ENCODE results near the gene ARHGAP42. TPM values are rescaled to one million over a fixed set of nuclear protein-coding genes. Genes with fewer than 3 reads are reported as not detected.

The ARHGAP42 gene
- total RNA-seq, 1 experiment from 2014 or later: 39.1 TPM

GRCh38 chr11:100706179-100706578 lies 19.1 kb downstream of the ARHGAP42 start:
- Mint-ChIP-seq H3K9me3 (no peaks in the 10 kb centered on the region), H3K4me3 (no peak overlapping the region), H3K27me3 (ENCODE audit: low read depth) (no peaks in the 10 kb centered on the region), H3K27ac (peak overlapping the region in 1 of 3 experiments; percentile 36; a peak in 2 of 7 replicates), H3K36me3 (ENCODE audit: insufficient read depth in 1 of 3, low read depth in 3 of 3) (peaks cover 0 to 17% (median 10%) of the 10 kb centered on the region in 3 experiments), H3K4me1 (peaks cover 13 to 23% of the 10 kb centered on the region in 2 experiments)
- TF ChIP-seq CTCF (conservative IDR thresholded peaks at IDR 0.05): no peak
- Histone ChIP-seq H4K20me1 (ENCODE audit: control insufficient read depth, insufficient read depth, insufficient read length) (no peaks in the 10 kb centered on the region), H3K4ac (ENCODE audit: low read depth, low read length) (no peak overlapping the region), H3K4me1 (ENCODE audit: insufficient read depth, low read length) (no peaks in the 10 kb centered on the region; the same call in 1 of the 2 replicates), H3K18ac (ENCODE audit: insufficient read length, low read depth, low read length) (no peak overlapping the region), H2BK15ac (ENCODE audit: low read depth, low read length) (no peak overlapping the region), H3K56ac (ENCODE audit: insufficient read length, low read depth, low read length) (no peak overlapping the region), H3K23me2 (ENCODE audit: insufficient read length, low read depth, low read length, poor library complexity, severe bottlenecking) (no peaks in the 10 kb centered on the region), H2BK5ac (ENCODE audit: insufficient read length, low read length) (no peak overlapping the region), H3K14ac (ENCODE audit: insufficient read depth, low read length) (no peak overlapping the region), H3K27ac (ENCODE audit: insufficient read length, low read depth, low read length) (no peak overlapping the region), H3K79me1 (ENCODE audit: insufficient read depth, low read depth, low read length, poor library complexity, severe bottlenecking) (no peaks in the 10 kb centered on the region), H3K23ac (ENCODE audit: insufficient read length, low read depth, low read length) (no peak overlapping the region), H3K9ac (ENCODE audit: extremely low read depth, insufficient read length, low read length) (no peak overlapping the region), H4K91ac (ENCODE audit: insufficient read length, low read depth, low read length) (no peak overlapping the region), H2BK12ac (ENCODE audit: insufficient read length, low read depth, low read length) (no peak overlapping the region), H3T11ph (ENCODE audit: low read length) (no peak overlapping the region), H2BK20ac (ENCODE audit: low read depth, low read length, poor library complexity, severe bottlenecking) (no peak overlapping the region), H2AK5ac (ENCODE audit: insufficient read length, low read length) (no peak overlapping the region), H4K5ac (ENCODE audit: insufficient read length, low read depth, low read length) (no peak overlapping the region), H3K4me2 (ENCODE audit: insufficient read depth, insufficient read length, low read length) (no peak overlapping the region), H2BK120ac (ENCODE audit: low read depth, low read length, poor library complexity, severe bottlenecking) (no peak overlapping the region), H4K8ac (replicated peaks; ENCODE audit: insufficient read length, low read depth, low read length) (no peak overlapping the region), H2AFZ (ENCODE audit: low read length) (no peak overlapping the region), H3K27me3 (ENCODE audit: insufficient read depth, low read length) (no peaks in the 10 kb centered on the region), H3K79me2 (ENCODE audit: insufficient read depth, low read length) (peaks cover 3% of the 10 kb centered on the region; the same call in 1 of the 2 replicates), H3K9me3 (ENCODE audit: control insufficient read depth, low read depth, low read length) (no peaks in the 10 kb centered on the region)
- no peak for DNase-seq

All from H9 (cell line).